Astrocyte (in vitro differentiated cells and primary cell): ENCODE measurements around the gene ZBED1. TPM values are rescaled to one million over a fixed set of nuclear protein-coding genes. Genes with fewer than 3 reads are reported as not detected.
"Not testable (repeated sequence)": the region's sequence is repeated elsewhere in the genome, so short reads cannot be mapped to it uniquely, and the experiment has no call there.

ENCODE experiments used
- DNase-seq: peaks from one replicate; pipeline ENCODE4 v3.0.0-alpha.2; 2010; ENCODE audit warnings: low read depth
- FAIRE-seq: peaks from 2 replicates; lab custom pipeline; 2011; peaks lifted over from hg19 to GRCh38; lab: Jason Lieb, UNC
- H2AFZ ChIP-seq: 2 replicates; pipeline ENCODE4 v1.6.0; 2012; ENCODE audit warnings: low read depth, low read length, inconsistent platforms
- H3K27ac ChIP-seq: 2 replicates; pipeline ENCODE4 v1.5.1; 2011; ENCODE audit warnings: low read depth, low read length, inconsistent platforms
- H3K27me3 ChIP-seq: 2 replicates; pipeline ENCODE4 v1.6.0; 2011; ENCODE audit warnings: low read length, inconsistent platforms; ENCODE audit not compliant: insufficient read depth
- H3K36me3 ChIP-seq: 2 replicates; pipeline ENCODE4 v1.5.1; 2011; ENCODE audit warnings: low read length, inconsistent platforms; ENCODE audit not compliant: insufficient read depth
- H3K4me1 ChIP-seq: 2 replicates; pipeline ENCODE4 v1.5.1; 2011; ENCODE audit warnings: low read length, inconsistent platforms; ENCODE audit not compliant: insufficient read depth
- H3K4me2 ChIP-seq: 2 replicates; pipeline ENCODE4 v1.6.0; 2012; ENCODE audit warnings: low read length, inconsistent platforms
- H3K4me3 ChIP-seq: 2 replicates; pipeline ENCODE4 v1.5.1; 2011; ENCODE audit warnings: low read depth, mild to moderate bottlenecking, low read length, inconsistent platforms; ENCODE audit not compliant: insufficient read depth
- H3K79me2 ChIP-seq: 2 replicates; pipeline ENCODE4 v1.6.0; 2012; ENCODE audit warnings: mild to moderate bottlenecking, low read length, inconsistent platforms; ENCODE audit not compliant: insufficient read depth
- H3K9ac ChIP-seq: 2 replicates; pipeline ENCODE4 v1.6.0; 2012; ENCODE audit warnings: mild to moderate bottlenecking, low read length, inconsistent platforms
- H3K9me3 ChIP-seq: 2 replicates; pipeline ENCODE4 v1.5.1; 2012; ENCODE audit warnings: low read depth, mild to moderate bottlenecking, low read length, inconsistent platforms; ENCODE audit not compliant: insufficient read depth
- H4K20me1 ChIP-seq: 2 replicates; pipeline ENCODE4 v1.6.0; 2012; ENCODE audit warnings: low read length, inconsistent platforms; ENCODE audit not compliant: insufficient read depth
- H3K27ac Mint-ChIP-seq: one replicate; pipeline ENCODE4 v1.8.0; 2021; ENCODE audit warnings: mild to moderate bottlenecking, mixed read lengths; ENCODE audit not compliant: unreplicated experiment
- H3K27me3 Mint-ChIP-seq: one replicate; pipeline ENCODE4 v1.8.0; 2021; ENCODE audit warnings: low read depth, mixed read lengths; ENCODE audit not compliant: unreplicated experiment
- H3K36me3 Mint-ChIP-seq: one replicate; pipeline ENCODE4 v1.8.0; 2021; ENCODE audit warnings: low read depth, mixed read lengths; ENCODE audit not compliant: unreplicated experiment
- H3K4me1 Mint-ChIP-seq: one replicate; pipeline ENCODE4 v1.8.0; 2021; ENCODE audit warnings: low read depth, mixed read lengths; ENCODE audit not compliant: unreplicated experiment
- H3K4me3 Mint-ChIP-seq: one replicate; pipeline ENCODE4 v1.8.0; 2021; ENCODE audit warnings: mild to moderate bottlenecking, moderate library complexity, mixed read lengths; ENCODE audit not compliant: unreplicated experiment
- H3K9me3 Mint-ChIP-seq: one replicate; pipeline ENCODE4 v1.8.0; 2021; ENCODE audit warnings: mild to moderate bottlenecking, mixed read lengths; ENCODE audit not compliant: unreplicated experiment
- CTCF ChIP-seq: IDR thresholded peaks from 2 replicates; pipeline ENCODE4 v1.5.1; 2011; ENCODE audit warnings: low read depth, mild to moderate bottlenecking, inconsistent platforms, low read length, moderate library complexity; ENCODE audit not compliant: insufficient read depth
- EZH2 ChIP-seq: IDR thresholded peaks from 2 replicates; pipeline ENCODE4 v1.6.1; 2012; ENCODE audit warnings: mild to moderate bottlenecking, low read length, inconsistent platforms; ENCODE audit not compliant: insufficient read depth
- total RNA-seq: library from RNA; stranded (reverse); gene quantifications from 2 replicates; pipeline ENCODE4 v1.2.1, GENCODE V29; 2021

Gene ZBED1
- total RNA-seq, 1 donor from 2014 or later = 19.9 TPM

GRCh38 chrX:2471641-2472040 is 29.1 kb downstream of the ZBED1 start:
- Histone ChIP-seq H3K4me1 (no peaks in the 10 kb centered on the region), H3K9me3 (no peaks in the 10 kb centered on the region), H3K36me3 (no peaks in the 10 kb centered on the region), H4K20me1 (peaks cover 69% of the 10 kb centered on the region), H2AFZ (no peak overlapping the region), H3K79me2 (peaks cover 61% of the 10 kb centered on the region), H3K4me3 (no peak overlapping the region), H3K27ac (no peak overlapping the region), H3K4me2 (no peak overlapping the region), H3K9ac (no peak overlapping the region), H3K27me3 (no peaks in the 10 kb centered on the region)
- FAIRE-seq = no peak
- peaks cover 5% of the 10 kb centered on the region for H3K4me1 Mint-ChIP-seq
- no peaks in the 10 kb centered on the region for H3K27me3 Mint-ChIP-seq
- peaks cover 3% of the 10 kb centered on the region for H3K9me3 Mint-ChIP-seq
- no peak overlapping the region for H3K4me3 Mint-ChIP-seq
- TF ChIP-seq EZH2 = no peak
- no peak for TF ChIP-seq CTCF
- peaks cover 7% of the 10 kb centered on the region for H3K36me3 Mint-ChIP-seq
- no peak for DNase-seq
- H3K27ac Mint-ChIP-seq = no peak overlapping the region

- H3K4me3 Mint-ChIP-seq, H3K27ac ChIP-seq, H3K9me3 ChIP-seq, H3K4me2 ChIP-seq, H3K36me3 Mint-ChIP-seq, FAIRE-seq, H3K9me3 Mint-ChIP-seq, H3K4me3 ChIP-seq, H3K9ac ChIP-seq, H3K4me1 ChIP-seq, H3K27ac Mint-ChIP-seq, H3K4me1 Mint-ChIP-seq, H3K27me3 Mint-ChIP-seq, H3K36me3 ChIP-seq, H3K27me3 ChIP-seq, DNase-seq, H2AFZ ChIP-seq: not testable (repeated sequence)
- H4K20me1 ChIP-seq = peaks cover 73% of the 10 kb centered on the region
- peaks cover 61% of the 10 kb centered on the region for H3K79me2 ChIP-seq
These were observed 29.6 kb downstream of the ZBED1 start for GRCh38 chrX:2471126-2471525.

DNA sequence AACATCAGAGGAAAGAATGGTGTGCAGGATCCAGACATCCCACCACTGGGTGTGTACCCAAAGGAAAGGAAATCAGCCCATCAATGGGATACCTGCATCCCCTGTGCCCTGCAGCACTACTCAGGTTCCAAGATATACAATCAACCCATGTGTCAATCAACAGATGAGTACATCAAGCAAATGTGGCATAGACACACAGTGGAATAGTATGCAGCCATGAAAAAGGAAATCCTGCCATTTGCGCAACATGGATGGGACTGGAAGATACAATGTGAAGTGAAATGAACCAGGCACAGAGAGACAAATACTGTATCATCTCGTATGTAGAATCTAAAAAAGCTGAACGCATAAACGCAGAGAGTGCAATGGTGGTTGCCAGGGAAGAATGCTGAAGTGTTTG is 30.9 kb downstream of the ZBED1 start:
- not testable (repeated sequence) for H3K4me1 Mint-ChIP-seq, H3K27me3 ChIP-seq, H3K9me3 Mint-ChIP-seq, H3K9ac ChIP-seq, H3K27me3 Mint-ChIP-seq, H3K9me3 ChIP-seq, FAIRE-seq, H3K36me3 ChIP-seq, H3K4me3 Mint-ChIP-seq, H3K27ac ChIP-seq, H3K4me3 ChIP-seq, H3K36me3 Mint-ChIP-seq, H2AFZ ChIP-seq, H3K27ac Mint-ChIP-seq, H3K4me1 ChIP-seq, H3K4me2 ChIP-seq, DNase-seq
- H3K79me2 ChIP-seq = peaks cover 53% of the 10 kb centered on the region
- peaks cover 70% of the 10 kb centered on the region for H4K20me1 ChIP-seq

GRCh38 chrX:2469196-2469685 is 31.5 kb downstream of the ZBED1 start:
- H3K27ac Mint-ChIP-seq = no peak overlapping the region
- H3K27ac ChIP-seq = no peak overlapping the region

More at GRCh38 chrX:2469196-2469685, 31.5 kb downstream of the ZBED1 start:
- Mint-ChIP-seq H3K27me3 (no peaks in the 10 kb centered on the region), H3K4me1 (peaks cover 5% of the 10 kb centered on the region), H3K36me3 (peaks cover 4% of the 10 kb centered on the region), H3K9me3 (no peaks in the 10 kb centered on the region), H3K4me3 (no peak overlapping the region)
- TF ChIP-seq CTCF = no peak
- Histone ChIP-seq H3K9me3 (no peaks in the 10 kb centered on the region), H3K36me3 (no peaks in the 10 kb centered on the region), H3K79me2 (peaks cover 53% of the 10 kb centered on the region), H3K4me3 (no peak overlapping the region), H4K20me1 (peaks cover 69% of the 10 kb centered on the region), H3K9ac (no peak overlapping the region), H3K4me2 (no peak overlapping the region), H3K27me3 (no peaks in the 10 kb centered on the region), H2AFZ (no peak overlapping the region), H3K4me1 (no peaks in the 10 kb centered on the region)
- no peak for FAIRE-seq
- DNase-seq = no peak
